ENCODE measurements around the gene ESR1.
"Not testable (repeated sequence)": the region's sequence is repeated elsewhere in the genome, so short reads cannot be mapped to it uniquely, and the experiment has no call there.

Gene ESR1

DNA sequence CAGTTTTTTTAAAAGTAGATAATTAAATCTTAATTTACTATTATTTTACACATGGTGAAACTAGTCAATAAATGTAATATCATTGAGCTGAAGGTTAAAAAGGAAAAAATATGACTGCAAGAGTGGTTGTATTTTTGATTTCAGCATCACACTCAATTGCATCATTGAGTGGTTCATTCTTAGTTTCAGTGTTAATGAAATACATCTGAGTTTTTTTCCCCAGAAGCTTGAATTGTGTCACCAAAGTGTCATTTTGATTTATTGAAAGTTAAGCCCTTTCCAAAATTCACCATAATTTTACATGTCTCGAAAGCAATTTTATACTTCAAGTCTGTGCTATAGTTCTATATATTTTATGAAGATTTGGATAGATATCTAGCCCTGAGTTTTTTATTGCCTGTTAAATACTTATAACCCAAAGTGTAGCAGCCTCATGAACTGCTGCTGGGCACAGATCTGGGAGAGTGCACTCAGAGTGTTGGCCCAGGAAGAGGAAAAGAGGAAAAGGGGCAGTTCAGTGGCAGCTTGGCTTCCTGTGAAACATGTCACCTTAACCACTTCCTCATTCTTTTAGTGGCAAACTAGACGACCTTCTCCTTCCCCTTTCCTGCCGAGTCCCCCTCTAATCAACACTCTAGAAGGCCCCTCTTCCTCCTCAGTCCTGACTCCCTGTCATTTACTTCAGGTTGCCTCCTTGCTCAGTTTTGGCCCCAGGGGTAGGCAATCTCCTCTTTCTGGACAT is 140.7 kb downstream of the ESR1 start:
- H3K4me1 ChIP-seq (ENCODE audit: insufficient read depth, low read length): no peaks in the 10 kb centered on the region
- H3K36me3 ChIP-seq (ENCODE audit: insufficient read depth, low read length): no peaks in the 10 kb centered on the region
- no peaks in the 10 kb centered on the region for H3K9me3 ChIP-seq (ENCODE audit: control insufficient read depth, insufficient read depth, low read length)
- no peak overlapping the region for H3K9ac ChIP-seq (ENCODE audit: low read depth, low read length)

GRCh38 chr6:151958332-151958731 is 150.8 kb downstream of the ESR1 start:
- Histone ChIP-seq H3K9ac (ENCODE audit: low read depth, low read length) (no peak overlapping the region), H3K9me3 (ENCODE audit: control insufficient read depth, insufficient read depth, low read length) (no peaks in the 10 kb centered on the region), H3K4me1 (ENCODE audit: insufficient read depth, low read length) (no peaks in the 10 kb centered on the region), H3K36me3 (ENCODE audit: insufficient read depth, low read length) (no peaks in the 10 kb centered on the region)

- no peaks in the 10 kb centered on the region for H3K4me1 ChIP-seq (ENCODE audit: insufficient read depth, low read length)
- no peaks in the 10 kb centered on the region for H3K36me3 ChIP-seq (ENCODE audit: insufficient read depth, low read length)
- no peaks in the 10 kb centered on the region for H3K9me3 ChIP-seq (ENCODE audit: control insufficient read depth, insufficient read depth, low read length)
- no peak overlapping the region for H3K9ac ChIP-seq (ENCODE audit: low read depth, low read length)
These were observed 151.6 kb downstream of the ESR1 start for GRCh38 chr6:151959086-151959485.

DNA sequence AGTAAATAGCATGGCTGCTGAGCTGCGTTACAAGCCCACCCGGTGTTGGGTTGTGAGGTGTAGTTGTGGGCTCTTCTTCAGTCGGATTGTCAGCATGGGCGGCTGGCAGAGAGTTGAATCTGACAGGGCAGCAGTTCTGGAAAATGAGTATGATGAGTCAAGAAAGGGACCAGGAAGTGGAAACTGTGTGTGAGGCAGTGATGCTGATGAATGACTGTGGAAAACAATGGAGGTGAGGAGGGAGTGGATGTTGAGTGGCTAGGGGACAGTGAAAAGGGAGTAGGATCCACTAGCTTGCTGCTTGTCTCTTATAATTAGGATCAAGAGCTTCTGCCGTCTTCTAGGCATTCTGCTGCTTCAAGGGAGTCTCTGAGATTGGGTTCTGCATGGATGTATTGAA is 154.3 kb downstream of the ESR1 start:
- H3K9me3 ChIP-seq (ENCODE audit: control insufficient read depth, insufficient read depth, low read length): no peaks in the 10 kb centered on the region
- H3K9ac ChIP-seq (ENCODE audit: low read depth, low read length): no peak overlapping the region
- no peaks in the 10 kb centered on the region for H3K4me1 ChIP-seq (ENCODE audit: insufficient read depth, low read length)
- no peaks in the 10 kb centered on the region for H3K36me3 ChIP-seq (ENCODE audit: insufficient read depth, low read length)

- Histone ChIP-seq H3K9ac (ENCODE audit: low read depth, low read length) (no peak overlapping the region), H3K9me3 (ENCODE audit: control insufficient read depth, insufficient read depth, low read length) (no peaks in the 10 kb centered on the region), H3K4me1 (ENCODE audit: insufficient read depth, low read length) (no peaks in the 10 kb centered on the region), H3K36me3 (ENCODE audit: insufficient read depth, low read length) (no peaks in the 10 kb centered on the region)
These were observed 154.9 kb downstream of the ESR1 start for GRCh38 chr6:151962246-151962846.

DNA sequence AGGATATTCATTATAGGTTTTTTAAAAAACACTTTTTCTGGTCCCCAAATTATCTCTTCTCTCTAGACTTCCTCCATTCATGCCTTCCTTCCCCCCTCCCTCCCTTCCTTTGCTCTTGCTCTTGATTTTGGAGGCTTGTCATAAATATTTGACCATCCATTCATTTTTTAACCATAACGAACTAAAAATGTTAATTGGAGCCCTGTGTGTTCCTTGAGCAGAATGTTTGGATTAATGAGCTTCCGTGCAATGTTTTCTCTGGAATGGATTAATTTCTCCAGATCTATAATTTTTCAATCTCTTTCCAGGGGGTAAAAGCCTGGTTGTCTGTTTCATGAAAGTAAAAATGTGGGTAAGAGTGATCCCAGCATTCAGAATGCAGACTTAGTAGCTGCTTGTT is 155.5 kb downstream of the ESR1 start:
- Histone ChIP-seq H3K4me1 (ENCODE audit: insufficient read depth, low read length) (no peaks in the 10 kb centered on the region), H3K36me3 (ENCODE audit: insufficient read depth, low read length) (no peaks in the 10 kb centered on the region), H3K9me3 (ENCODE audit: control insufficient read depth, insufficient read depth, low read length) (no peaks in the 10 kb centered on the region), H3K9ac (ENCODE audit: low read depth, low read length) (no peak overlapping the region)

DNA sequence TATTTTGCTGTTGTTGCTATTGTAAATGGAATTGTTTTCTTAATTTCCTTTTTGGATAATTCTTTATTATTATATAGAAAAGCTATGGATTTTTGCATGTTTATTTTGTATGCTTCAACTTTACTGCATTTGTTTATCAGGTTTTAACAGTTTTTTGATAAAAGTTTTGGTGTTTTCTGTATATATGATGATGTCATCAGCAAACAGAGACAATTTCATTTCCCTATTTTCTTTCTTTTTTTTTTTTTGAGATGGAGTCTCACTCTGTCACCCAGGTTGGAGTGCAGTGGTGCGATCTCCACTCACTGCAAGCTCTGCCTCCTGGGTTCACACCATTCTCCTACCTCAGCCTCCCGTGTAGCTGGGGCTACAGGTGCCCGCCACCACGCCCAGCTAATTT is 156.9 kb downstream of the ESR1 start:
- H3K36me3 ChIP-seq (ENCODE audit: insufficient read depth, low read length); H3K9me3 ChIP-seq (ENCODE audit: control insufficient read depth, insufficient read depth, low read length); H3K9ac ChIP-seq (ENCODE audit: low read depth, low read length); H3K4me1 ChIP-seq (ENCODE audit: insufficient read depth, low read length): not testable (repeated sequence)

DNA sequence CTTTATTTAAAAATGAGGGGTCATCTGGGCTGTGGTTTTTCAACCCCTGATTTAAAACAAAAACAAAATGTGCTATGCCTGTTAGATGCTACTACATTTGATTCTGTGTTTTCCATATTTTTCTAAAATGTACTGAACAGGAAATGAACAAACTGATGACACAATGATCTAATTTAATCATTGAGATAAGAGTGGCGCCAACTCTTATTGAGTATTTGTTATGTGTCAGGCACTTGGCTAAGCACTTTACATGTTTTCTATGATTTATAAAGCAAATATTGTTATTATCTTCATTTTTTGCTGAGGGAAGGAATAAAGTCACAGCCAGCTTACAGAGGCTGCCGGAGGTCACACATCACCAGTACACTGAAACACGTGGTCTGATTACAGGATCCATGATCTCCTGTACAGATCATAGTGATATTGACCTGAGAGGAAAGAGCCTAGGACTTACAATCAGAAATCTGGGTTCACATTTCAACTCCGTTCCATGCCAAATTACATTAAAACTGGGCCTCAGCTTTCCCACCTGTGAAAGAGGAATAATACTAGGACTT is 166.7 kb downstream of the ESR1 start:
- Histone ChIP-seq H3K9ac (ENCODE audit: low read depth, low read length) (no peak overlapping the region), H3K4me1 (ENCODE audit: insufficient read depth, low read length) (no peaks in the 10 kb centered on the region), H3K36me3 (ENCODE audit: insufficient read depth, low read length) (no peaks in the 10 kb centered on the region), H3K9me3 (ENCODE audit: control insufficient read depth, insufficient read depth, low read length) (no peaks in the 10 kb centered on the region)

DNA sequence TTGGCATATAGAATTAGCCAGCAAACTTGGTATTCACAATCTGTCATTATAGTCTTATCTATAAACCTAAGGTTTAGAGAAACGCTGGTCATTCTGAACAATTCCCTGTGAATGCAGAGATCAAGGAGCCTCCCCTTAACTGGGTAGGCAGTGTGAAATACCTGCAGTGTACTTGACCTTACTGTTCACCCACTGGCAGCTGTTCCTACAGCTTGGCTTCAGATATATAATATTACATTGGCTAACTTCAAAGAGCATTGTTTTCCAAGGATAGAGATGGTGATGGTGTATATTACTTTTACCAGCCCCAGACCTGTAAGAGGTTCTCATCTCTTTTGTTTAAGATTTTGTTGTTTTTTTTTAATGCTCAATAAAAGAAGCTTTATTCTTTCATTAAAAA is 168.3 kb downstream of the ESR1 start:
- Histone ChIP-seq H3K9me3 (ENCODE audit: control insufficient read depth, insufficient read depth, low read length) (no peaks in the 10 kb centered on the region), H3K36me3 (ENCODE audit: insufficient read depth, low read length) (no peaks in the 10 kb centered on the region), H3K9ac (ENCODE audit: low read depth, low read length) (no peak overlapping the region), H3K4me1 (ENCODE audit: insufficient read depth, low read length) (no peaks in the 10 kb centered on the region)

GRCh38 chr6:151988199-151988598 is 180.7 kb downstream of the ESR1 start:
- H3K36me3 ChIP-seq (ENCODE audit: insufficient read depth, low read length); H3K9me3 ChIP-seq (ENCODE audit: control insufficient read depth, insufficient read depth, low read length); H3K4me1 ChIP-seq (ENCODE audit: insufficient read depth, low read length); H3K9ac ChIP-seq (ENCODE audit: low read depth, low read length): not testable (repeated sequence)

DNA sequence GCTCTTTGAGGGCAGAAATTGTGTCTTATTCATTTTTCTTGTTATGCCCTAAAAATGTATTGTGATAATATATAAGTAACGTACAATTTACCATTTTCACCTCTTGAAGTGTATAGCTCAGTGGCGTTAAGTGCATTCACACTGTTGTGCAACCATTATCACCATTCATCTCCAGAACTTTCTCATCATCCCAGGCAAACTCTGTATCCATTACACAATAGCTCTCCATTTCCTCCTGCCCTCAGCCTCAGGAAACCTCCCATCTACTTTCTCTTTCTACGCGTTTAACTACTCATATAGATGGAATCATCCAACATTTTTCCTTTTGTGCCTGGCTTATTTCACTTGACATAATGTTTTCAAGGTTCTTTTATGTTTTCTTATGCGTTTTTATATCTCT is 184.6 kb downstream of the ESR1 start:
- Histone ChIP-seq H3K9me3 (ENCODE audit: control insufficient read depth, insufficient read depth, low read length) (no peaks in the 10 kb centered on the region), H3K36me3 (ENCODE audit: insufficient read depth, low read length) (no peaks in the 10 kb centered on the region), H3K9ac (ENCODE audit: low read depth, low read length) (no peak overlapping the region), H3K4me1 (ENCODE audit: insufficient read depth, low read length) (no peaks in the 10 kb centered on the region)

DNA sequence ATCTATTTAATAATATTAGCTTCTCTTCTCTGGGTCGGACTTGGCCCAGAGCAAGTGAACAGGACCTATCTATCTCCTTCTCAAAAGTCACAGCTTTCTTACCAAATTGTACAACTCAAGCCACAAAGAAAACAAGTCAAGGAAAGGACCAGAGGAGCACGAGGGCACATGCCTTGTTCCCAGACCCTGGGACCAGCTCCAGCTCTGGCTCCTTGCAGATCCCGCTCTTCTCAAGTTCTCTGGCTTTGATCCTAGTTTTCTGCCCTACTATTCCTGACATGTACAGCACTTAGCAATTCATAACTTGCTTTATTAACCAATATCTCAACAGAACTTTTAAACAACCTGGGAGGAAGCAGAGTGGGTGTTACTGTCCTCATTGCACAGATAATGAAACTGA is 185.9 kb downstream of the ESR1 start:
- no peaks in the 10 kb centered on the region for H3K36me3 ChIP-seq (ENCODE audit: insufficient read depth, low read length)
- no peaks in the 10 kb centered on the region for H3K4me1 ChIP-seq (ENCODE audit: insufficient read depth, low read length)
- H3K9ac ChIP-seq (ENCODE audit: low read depth, low read length): no peak overlapping the region
- no peaks in the 10 kb centered on the region for H3K9me3 ChIP-seq (ENCODE audit: control insufficient read depth, insufficient read depth, low read length)

GRCh38 chr6:151998784-151999183 is 191.3 kb downstream of the ESR1 start:
- no peaks in the 10 kb centered on the region for H3K36me3 ChIP-seq (ENCODE audit: insufficient read depth, low read length)
- no peaks in the 10 kb centered on the region for H3K4me1 ChIP-seq (ENCODE audit: insufficient read depth, low read length)
- H3K9ac ChIP-seq (ENCODE audit: low read depth, low read length): no peak overlapping the region
- H3K9me3 ChIP-seq (ENCODE audit: control insufficient read depth, insufficient read depth, low read length): no peaks in the 10 kb centered on the region

DNA sequence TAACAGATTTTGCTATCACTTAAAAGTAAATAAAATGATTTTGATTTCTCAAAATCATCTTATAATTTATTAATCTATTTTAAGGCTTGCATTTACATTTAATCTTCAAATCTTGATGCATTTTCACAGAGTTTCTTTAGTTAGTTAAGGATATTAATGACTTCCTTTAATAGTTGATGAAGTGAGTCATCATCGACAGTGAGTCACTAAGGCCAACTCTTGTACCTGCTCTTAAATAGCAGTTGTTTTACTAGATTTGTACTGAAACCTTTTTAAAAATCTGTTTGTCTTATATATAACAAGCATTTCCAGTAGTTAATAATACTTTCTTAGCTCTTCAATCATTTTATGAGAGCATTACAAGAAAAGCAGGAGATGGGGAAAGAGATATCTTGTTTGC is 191.7 kb downstream of the ESR1 start:
- no peak overlapping the region for H3K9ac ChIP-seq (ENCODE audit: low read depth, low read length)
- no peaks in the 10 kb centered on the region for H3K4me1 ChIP-seq (ENCODE audit: insufficient read depth, low read length)
- no peaks in the 10 kb centered on the region for H3K36me3 ChIP-seq (ENCODE audit: insufficient read depth, low read length)
- no peaks in the 10 kb centered on the region for H3K9me3 ChIP-seq (ENCODE audit: control insufficient read depth, insufficient read depth, low read length)

- H3K9me3 ChIP-seq (ENCODE audit: control insufficient read depth, insufficient read depth, low read length): no peaks in the 10 kb centered on the region
These were observed 193.9 kb downstream of the ESR1 start for GRCh38 chr6:152001408-152001807.

More at GRCh38 chr6:152001408-152001807, 193.9 kb downstream of the ESR1 start:
- Histone ChIP-seq H3K36me3 (ENCODE audit: insufficient read depth, low read length) (no peaks in the 10 kb centered on the region), H3K9ac (ENCODE audit: low read depth, low read length) (no peak overlapping the region), H3K4me1 (ENCODE audit: insufficient read depth, low read length) (no peaks in the 10 kb centered on the region)
